Pancreas (tissue), 10 donors: ENCODE data around the gene DTX2. TPM values are rescaled to one million over a fixed set of nuclear protein-coding genes. Genes with fewer than 3 reads are reported as not detected.
A peak's percentile ranks its signal among the peaks of the same experiment; 100 is the strongest.
"Not testable (repeated sequence)": the region's sequence is repeated elsewhere in the genome, so short reads cannot be mapped to it uniquely, and the experiment has no call there.

Experiments used
- ATAC-seq, 4 donors: fragments of 200-7000 bp; cut with Tn5 transposase; one replicate each; pipeline versions ENCODE4 v1.8.0 to v1.9.1; 2020; ENCODE audit warnings: mild to moderate bottlenecking in 4 of 4, moderate library complexity in 4 of 4
- DNase-seq, 6 donors: peaks; one replicate each; pipeline ENCODE4 v3.0.0-alpha.2; 2020
- FAIRE-seq: peaks from 2 replicates; lab custom pipeline; 2012; peaks lifted over from hg19 to GRCh38; lab: Jason Lieb, UNC
- H3K27ac ChIP-seq, 4 donors: fragments of 200-600 bp; sonication (generic); 1 replicate in 3 of 4; 2 replicates in 1 of 4; pipeline versions ENCODE4 v1.5.0 to v1.8.0; 2020
- H3K27me3 ChIP-seq, 4 donors: fragments of 200-600 bp; one replicate each; pipeline ENCODE4 v1.8.0; 2021
- H3K36me3 ChIP-seq, 3 donors: fragments of 200-600 bp; sonication (generic) in 1 of 3; one replicate each; pipeline versions ENCODE4 v1.5.0 to v1.8.0; 2020 to 2021
- H3K4me1 ChIP-seq, 3 donors: fragments of 200-600 bp; one replicate each; pipeline ENCODE4 v1.8.0; 2021
- H3K4me3 ChIP-seq, 4 donors: fragments of 200-600 bp; sonication (generic) in 2 of 4; one replicate each; pipeline versions ENCODE4 v1.5.0 to v1.8.0; 2020 to 2021
- H3K9me3 ChIP-seq, 4 donors: fragments of 200-600 bp; one replicate each; pipeline ENCODE4 v1.8.0; 2021
- WGBS, 2 donors: extraction: QIAGEN DNeasy Blood & Tissue Kit; methylation state at CpG; one replicate each; pipeline ENCODE4 v1.1.7; 2013; 5-methylcytosine and 5-hydroxymethylcytosine counted together
- intact Hi-C, 3 donors: fragments of 100-400 bp; cut with DNase I; formaldehyde crosslinking; loops; one replicate each; pipeline versions ENCODE4 v1.11.1 to v1.14.2; 2022
- polyA plus RNA-seq, 2 donors: library from polyadenylated mRNA; stranded (reverse); fragments of 200-250 nt; gene quantifications; one replicate each; pipeline ENCODE4 v1.2.3, GENCODE V29; 2013
- total RNA-seq, 6 donors: library from RNA; stranded (reverse); fragmentation: NEBNext Ultra II Directional in 4 of 6; extraction: Animal tissue kit (Norgen Biotek cat#: 25700) in 4 of 6; gene quantifications; one replicate each; pipeline versions ENCODE4 v1.2.1 to v1.2.4, GENCODE V29; 2021 to 2023
- donor health status: healthy with polysubstance abuse.
- donor health status: DM: no; HTN: no; CAD: no; lungs with moderate emphysema.
- donor health status: DM: no; HTN: no; CAD: no.
- donor health status: control.
- donor health status: control.
- donor health status: Bipolar disorder and iron deficiency.
- donor health status: DM: yes; HTN: yes; CAD: no.
- donor health status: DM: no; HTN: no; CAD: no.
- donor health status: DM: no; HTN: no; CAD: no.
- donor health status: DM: yes; HTN: yes; CAD: no.

DTX2 gene
- total and polyA plus RNA-seq, 8 donors: 11.5 to 52.4 (median 16.5) TPM

GRCh38 chr7:76442664-76443446 lies 18.7 kb upstream of the DTX2 start:
- H3K27ac ChIP-seq, H3K27me3 ChIP-seq, DNase-seq, H3K9me3 ChIP-seq, H3K4me3 ChIP-seq, FAIRE-seq, H3K36me3 ChIP-seq, ATAC-seq, intact Hi-C loops, H3K4me1 ChIP-seq: not testable (repeated sequence)
- WGBS, 2 donors: 86 to 92% methylated on average over 4 of the region's 5 CpGs

GRCh38 chr7:76443846-76444245 lies 17.7 kb upstream of the DTX2 start:
- FAIRE-seq, H3K27ac ChIP-seq, H3K27me3 ChIP-seq, H3K4me1 ChIP-seq, H3K36me3 ChIP-seq, DNase-seq, H3K9me3 ChIP-seq, H3K4me3 ChIP-seq, intact Hi-C loops: not testable (repeated sequence)
- peak in 3 of 4 donors; percentile 7 to 45 (median 27) for ATAC-seq
- WGBS, 2 donors: 67 to 78% methylated on average over 6 to 10 of the region's 12 CpGs

GRCh38 chr7:76445577-76446008 lies 15.9 kb upstream of the DTX2 start:
- 4 to 17% methylated on average over 4 of the region's 5 CpGs for WGBS, 2 donors
- H3K27ac ChIP-seq: peak overlapping the region in 2 of 4 donors; percentile 41 to 53
- intact Hi-C loops, H3K4me1 ChIP-seq, H3K36me3 ChIP-seq, H3K4me3 ChIP-seq, H3K27me3 ChIP-seq, H3K9me3 ChIP-seq: not testable (repeated sequence)
- FAIRE-seq (peak; percentile 43), DNase-seq (peak in 2 of 6 donors; percentile 43 to 57), ATAC-seq (peak; percentile 74 to 97 (median 88))

- H3K27ac ChIP-seq, FAIRE-seq, intact Hi-C loops, DNase-seq, H3K9me3 ChIP-seq, H3K36me3 ChIP-seq, H3K27me3 ChIP-seq, ATAC-seq, H3K4me3 ChIP-seq, H3K4me1 ChIP-seq: not testable (repeated sequence)
- no CpG with 5 or more reads among the region's 4 CpGs for WGBS, 2 donors
Measured at GRCh38 chr7:76457017-76457416, 4.5 kb upstream of the DTX2 start.

GRCh38 chr7:76458504-76458903 lies 3.0 kb upstream of the DTX2 start:
- H3K9me3 ChIP-seq, FAIRE-seq, DNase-seq, H3K4me1 ChIP-seq, intact Hi-C loops, H3K27ac ChIP-seq, H3K4me3 ChIP-seq, H3K27me3 ChIP-seq, H3K36me3 ChIP-seq, ATAC-seq: not testable (repeated sequence)
- 18 to 27% methylated on average over 1 of the region's 4 CpGs for WGBS, 2 donors

DNA sequence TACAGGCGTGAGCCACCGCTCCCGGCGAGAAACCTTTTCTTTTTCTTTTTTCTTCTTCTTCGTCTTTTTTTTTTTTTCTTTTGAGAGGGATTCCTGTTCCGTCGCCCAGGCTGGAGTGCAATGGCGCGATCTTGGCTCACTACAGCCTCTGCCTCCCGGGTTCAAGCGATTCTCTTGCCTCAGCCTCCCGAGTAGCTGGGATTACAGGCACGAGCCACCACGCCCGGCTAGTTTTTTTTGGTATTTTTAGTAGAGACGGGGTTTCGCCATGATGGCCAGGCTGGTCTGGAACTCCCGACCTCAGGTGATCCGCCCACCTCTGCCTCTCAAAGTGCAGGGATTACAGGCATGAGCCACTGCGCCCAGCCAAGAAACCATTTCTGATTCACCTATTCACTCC lies 742 bp upstream of the DTX2 start:
- FAIRE-seq, intact Hi-C loops: not testable (repeated sequence)

DNA sequence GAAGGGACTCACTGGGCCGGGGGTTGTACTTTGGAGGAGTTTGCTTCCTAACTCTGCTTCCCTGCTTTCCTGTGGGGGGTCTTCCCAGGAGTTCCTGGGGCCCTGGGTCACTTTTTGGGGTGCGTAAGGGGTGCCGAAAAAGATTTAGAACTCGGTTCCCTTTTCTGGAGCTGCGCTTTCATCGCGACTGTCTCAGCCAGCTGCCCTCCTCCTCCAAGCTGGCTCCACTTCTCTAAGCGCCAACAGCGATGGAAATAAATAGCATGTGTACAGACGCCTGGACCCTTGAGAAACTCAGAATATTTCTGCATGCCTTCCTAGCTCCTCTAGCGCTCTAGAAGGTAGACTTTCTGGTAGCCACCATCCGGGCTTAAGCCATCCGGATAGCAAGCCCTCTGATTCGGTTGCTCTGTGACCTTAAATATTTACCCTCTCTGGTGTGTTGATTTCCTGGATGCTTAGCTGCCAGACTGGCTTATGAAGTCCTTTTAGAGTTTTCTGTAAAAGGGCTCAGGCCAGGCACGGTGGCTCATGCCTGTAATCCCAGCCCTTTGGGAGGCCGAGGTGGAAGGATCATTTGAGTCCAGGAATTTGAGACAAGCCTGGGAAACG lies 868 bp downstream of the DTX2 start:
- peak; percentile 18 to 34 (median 23) for ATAC-seq
- intact Hi-C loops, DNase-seq, H3K27me3 ChIP-seq, H3K36me3 ChIP-seq, H3K4me3 ChIP-seq, H3K9me3 ChIP-seq, FAIRE-seq, H3K4me1 ChIP-seq, H3K27ac ChIP-seq: not testable (repeated sequence)
- WGBS, 2 donors: no CpG with 5 or more reads among the region's 17 CpGs

More for the DNA sequence above, 742 bp upstream of the DTX2 start:
- H3K27ac ChIP-seq, ATAC-seq, H3K4me3 ChIP-seq, H3K4me1 ChIP-seq, DNase-seq, H3K36me3 ChIP-seq, H3K27me3 ChIP-seq, H3K9me3 ChIP-seq: not testable (repeated sequence)
- WGBS, 2 donors: 78 to 84% methylated on average over 11 to 14 of the region's 20 CpGs

GRCh38 chr7:76464959-76465358 lies 3.5 kb downstream of the DTX2 start:
- ATAC-seq, H3K27ac ChIP-seq, H3K36me3 ChIP-seq, H3K4me3 ChIP-seq, DNase-seq, intact Hi-C loops, FAIRE-seq, H3K27me3 ChIP-seq, H3K9me3 ChIP-seq: not testable (repeated sequence)
- WGBS, 2 donors: 76% methylated on average over 4 of the region's 5 CpGs
- peaks cover 0 to 10% (median 0%) of the 10 kb centered on the region in 3 donors for H3K4me1 ChIP-seq

GRCh38 chr7:76465950-76466349 lies 4.4 kb downstream of the DTX2 start:
- ATAC-seq: peak in 3 of 4 donors; percentile 13 to 24 (median 24)

GRCh38 chr7:76467743-76468404 lies 6.4 kb downstream of the DTX2 start:
- H3K27me3 ChIP-seq, intact Hi-C loops, H3K36me3 ChIP-seq, FAIRE-seq, H3K4me3 ChIP-seq, H3K9me3 ChIP-seq: not testable (repeated sequence)
- DNase-seq (peak; percentile 87 to 94 (median 89)), ATAC-seq (peak; percentile 89 to 94 (median 90))
- WGBS, 2 donors: 23 to 32% methylated on average over 10 of the region's 14 CpGs
- H3K27ac ChIP-seq: peak overlapping the region in 2 of 4 donors; percentile 58 to 75
- H3K4me1 ChIP-seq: peaks cover 0 to 10% (median 0%) of the 10 kb centered on the region in 3 donors

More at GRCh38 chr7:76465950-76466349, 4.4 kb downstream of the DTX2 start:
- H3K4me3 ChIP-seq, H3K27me3 ChIP-seq, H3K9me3 ChIP-seq, FAIRE-seq, intact Hi-C loops, DNase-seq, H3K36me3 ChIP-seq: not testable (repeated sequence)
- H3K4me1 ChIP-seq: peaks cover 0 to 10% (median 0%) of the 10 kb centered on the region in 3 donors
- WGBS, 2 donors: no CpG with 5 or more reads among the region's 8 CpGs
- H3K27ac ChIP-seq: peak overlapping the region in 1 of 4 donors; percentile 60

GRCh38 chr7:76471556-76472221 lies 10.2 kb downstream of the DTX2 start:
- intact Hi-C loops, DNase-seq, H3K9me3 ChIP-seq, H3K4me3 ChIP-seq, ATAC-seq, H3K36me3 ChIP-seq, H3K4me1 ChIP-seq, H3K27me3 ChIP-seq, H3K27ac ChIP-seq, FAIRE-seq: not testable (repeated sequence)
- 90 to 91% methylated on average over 7 to 8 of the region's 10 CpGs for WGBS, 2 donors
